HG02943 (cell line): ENCODE measurements around the gene NFAM1.

ENCODE experiments used
- ATAC-seq: cut with Tn5 transposase; IDR thresholded peaks from one replicate; pipeline ENCODE4 v1.9.1; 2021; ENCODE audit warnings: mild to moderate bottlenecking, low read depth, moderate library complexity; ENCODE audit not compliant: unreplicated experiment

Gene NFAM1

DNA sequence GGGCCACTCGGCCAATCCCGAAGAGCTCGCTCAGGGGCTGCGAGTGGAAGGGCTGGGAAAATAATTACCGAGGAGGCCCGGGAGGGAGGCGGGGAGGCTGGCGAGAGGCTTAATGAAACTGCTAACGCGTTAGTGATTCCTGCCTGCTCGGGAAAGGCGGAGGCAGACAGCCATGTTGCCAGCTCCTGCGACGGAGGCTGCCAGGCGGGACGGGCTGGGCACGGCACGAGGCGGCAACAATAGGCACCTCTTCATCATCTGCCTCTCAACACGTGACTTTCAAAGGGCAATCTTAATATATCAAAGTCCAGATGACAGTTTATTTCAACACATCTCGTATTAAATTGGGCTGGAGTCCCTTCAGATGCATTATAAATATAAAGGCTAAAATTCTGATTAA is 93.7 kb downstream of the NFAM1 start:
- ATAC-seq: no peak

- ATAC-seq: no peak
Measured at GRCh38 chr22:42337356-42337755, 94.8 kb downstream of the NFAM1 start.

DNA sequence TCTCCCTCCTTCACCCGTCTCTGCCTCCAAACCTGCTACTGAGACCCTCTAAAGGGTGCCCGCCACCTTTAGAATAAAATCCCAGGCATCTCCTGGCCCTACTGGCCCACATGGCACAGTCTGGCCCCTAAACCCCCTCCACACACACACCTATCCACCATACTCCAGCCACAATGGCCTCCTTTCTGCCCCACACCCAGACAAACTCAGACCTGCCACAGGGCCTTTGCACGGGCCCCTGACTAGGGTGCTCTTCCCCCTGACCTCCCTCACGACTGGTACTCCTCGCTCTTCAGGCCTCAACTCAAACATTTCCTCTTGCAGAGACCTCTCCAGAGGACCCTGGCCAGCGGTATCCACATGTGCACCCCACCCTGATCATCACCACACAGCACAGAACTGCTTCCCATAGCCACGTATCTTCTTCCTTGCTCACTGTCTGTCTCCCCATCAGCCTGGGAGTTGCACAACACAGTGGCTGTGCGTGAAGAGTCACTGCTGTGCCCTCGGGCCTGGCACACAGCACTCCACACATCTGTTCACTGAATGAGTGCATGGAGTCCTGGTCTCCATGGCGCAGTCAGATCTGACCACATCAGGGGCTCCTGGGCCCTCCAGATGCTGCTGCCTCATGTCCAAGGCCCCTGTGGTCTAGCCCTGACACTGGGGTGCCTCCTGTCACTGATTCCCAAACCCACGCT is 95.5 kb downstream of the NFAM1 start:
- ATAC-seq: no peak

DNA sequence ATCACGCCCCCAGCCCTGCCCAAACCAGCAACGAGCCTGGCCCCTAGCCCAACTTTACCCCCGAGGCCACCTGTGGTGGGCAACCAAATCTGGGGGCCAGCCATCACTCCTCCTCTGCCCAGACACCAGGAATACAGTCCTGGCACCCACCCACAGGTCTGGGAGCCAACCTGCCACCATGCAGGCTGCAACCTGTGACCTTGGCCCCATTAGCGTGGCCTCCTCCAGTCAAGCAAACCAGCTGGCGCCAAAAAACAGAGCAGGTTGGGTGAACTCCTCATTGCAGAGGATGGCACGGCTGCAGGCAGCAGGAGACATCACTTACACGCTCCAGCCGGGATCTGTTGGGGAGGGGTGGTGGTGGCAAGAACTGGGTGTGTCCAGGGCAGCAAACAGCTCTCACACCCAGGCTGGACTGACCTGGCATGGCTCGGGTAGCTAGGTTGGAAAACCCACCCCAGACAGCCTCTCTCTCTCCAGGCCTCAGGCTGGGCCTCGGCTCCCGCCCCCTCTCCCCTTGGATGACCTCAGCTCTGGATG is 96.3 kb downstream of the NFAM1 start:
- no peak for ATAC-seq

- ATAC-seq: no peak
Measured at GRCh38 chr22:42334875-42335512, 97.2 kb downstream of the NFAM1 start.

DNA sequence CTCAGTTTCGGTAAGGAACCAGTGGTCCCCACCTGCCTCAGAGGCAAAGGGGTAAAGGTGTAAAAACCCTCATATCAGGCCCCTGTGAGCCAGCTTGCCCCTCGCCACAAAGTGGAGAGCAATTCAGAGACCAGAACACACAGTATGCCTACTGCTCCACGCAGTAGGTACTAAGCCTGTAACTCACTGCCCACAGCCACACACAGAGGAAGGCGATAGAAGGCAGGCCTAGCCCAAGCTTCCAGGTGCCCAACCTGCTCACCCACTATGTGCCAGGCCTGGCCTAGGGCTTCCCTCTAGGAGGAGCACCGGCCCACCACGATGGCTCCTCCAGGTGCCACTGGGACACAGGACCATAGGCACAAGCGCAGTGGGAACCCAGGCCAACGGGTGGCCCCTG is 98.7 kb downstream of the NFAM1 start:
- ATAC-seq: no peak

GRCh38 chr22:42332089-42332488 is 100.1 kb downstream of the NFAM1 start:
- ATAC-seq: no peak

DNA sequence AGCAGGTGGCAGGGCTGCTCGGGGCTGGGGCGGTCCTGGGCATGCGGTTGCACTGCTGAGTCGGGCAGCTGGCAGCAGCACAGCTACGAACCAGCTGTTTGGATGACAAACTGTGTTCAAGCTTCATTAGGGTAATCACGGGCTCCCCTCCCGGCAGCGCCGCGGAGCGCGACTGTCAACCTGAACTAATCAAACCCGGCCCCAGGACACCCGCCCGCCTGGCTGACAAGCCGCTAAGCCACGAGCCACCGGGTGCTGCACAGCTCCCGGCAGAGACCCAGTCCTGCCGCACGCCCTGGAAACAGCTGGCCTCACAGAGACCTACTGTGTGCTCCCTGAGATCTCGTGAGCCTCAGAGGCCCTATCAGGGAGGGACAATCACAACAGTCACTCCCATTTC is 101.2 kb downstream of the NFAM1 start:
- no peak for ATAC-seq
